ENCODE measurements around the gene MARK2. TPM values are rescaled to one million over a fixed set of nuclear protein-coding genes. Genes with fewer than 3 reads are reported as not detected.

Gene MARK2
- total RNA-seq, 1 experiment from 2014 or later = 39.8 TPM

DNA sequence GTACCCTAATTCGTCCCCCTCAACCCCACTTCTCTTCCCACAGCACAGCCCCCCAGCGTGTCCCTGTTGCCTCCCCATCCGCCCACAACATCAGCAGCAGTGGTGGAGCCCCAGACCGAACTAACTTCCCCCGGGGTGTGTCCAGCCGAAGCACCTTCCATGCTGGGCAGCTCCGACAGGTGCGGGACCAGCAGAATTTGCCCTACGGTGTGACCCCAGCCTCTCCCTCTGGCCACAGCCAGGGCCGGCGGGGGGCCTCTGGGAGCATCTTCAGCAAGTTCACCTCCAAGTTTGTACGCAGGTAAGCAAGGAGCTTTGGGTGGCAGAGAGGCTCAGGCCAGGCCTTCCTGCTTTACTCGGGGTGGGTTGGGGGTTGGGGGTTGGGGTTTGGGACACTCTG is 65.8 kb downstream of the MARK2 start:
- Histone ChIP-seq H2AFZ (ENCODE audit: low read depth, low read length, poor library complexity, severe bottlenecking) (no peak overlapping the region), H3K9me3 (ENCODE audit: control insufficient read depth in 1 of 2, insufficient read depth in 1 of 2, low read depth in 1 of 2, low read length in 2 of 2) (no peaks in the 10 kb centered on the region), H3K27ac (ENCODE audit: low read depth, low read length) (no peak overlapping the region), H3K79me2 (ENCODE audit: insufficient read depth, low read length) (no peaks in the 10 kb centered on the region), H3K4me2 (ENCODE audit: low read length) (no peak overlapping the region), H3K4me1 (ENCODE audit: control insufficient read depth in 1 of 2, insufficient read depth in 2 of 2, low read length in 2 of 2) (no peaks in the 10 kb centered on the region), H3K4me3 (replicated peaks in 1 of 2; ENCODE audit: low read depth in 1 of 2, low read length in 2 of 2) (no peak overlapping the region), H3K27me3 (ENCODE audit: insufficient read depth, low read length) (no peaks in the 10 kb centered on the region), H3K9me2 (ENCODE audit: insufficient read depth) (no peaks in the 10 kb centered on the region), H4K20me1 (ENCODE audit: insufficient read depth) (no peaks in the 10 kb centered on the region), H3K36me3 (ENCODE audit: control insufficient read depth in 1 of 2, insufficient read depth in 2 of 2, low read length in 2 of 2) (peaks cover 11 to 25% of the 10 kb centered on the region in 2 experiments), H3K9ac (ENCODE audit: low read length) (no peak overlapping the region)
- DNase-seq (ENCODE audit: low read depth, low spot score) = no peak
- no TSS peak for BruUV-seq (replicated peaks)
- ATAC-seq = no peak
- ChIA-PET CTCF (no interaction called here), RAD21 (ENCODE audit: low non-redundant PET in 1 of 2, low total read pairs in 2 of 2, uncharacterized antibody in 2 of 2, unreplicated experiment in 2 of 2) (no interaction called here), POLR2A (no interaction called here)
- TF ChIP-seq, protein P1, sequence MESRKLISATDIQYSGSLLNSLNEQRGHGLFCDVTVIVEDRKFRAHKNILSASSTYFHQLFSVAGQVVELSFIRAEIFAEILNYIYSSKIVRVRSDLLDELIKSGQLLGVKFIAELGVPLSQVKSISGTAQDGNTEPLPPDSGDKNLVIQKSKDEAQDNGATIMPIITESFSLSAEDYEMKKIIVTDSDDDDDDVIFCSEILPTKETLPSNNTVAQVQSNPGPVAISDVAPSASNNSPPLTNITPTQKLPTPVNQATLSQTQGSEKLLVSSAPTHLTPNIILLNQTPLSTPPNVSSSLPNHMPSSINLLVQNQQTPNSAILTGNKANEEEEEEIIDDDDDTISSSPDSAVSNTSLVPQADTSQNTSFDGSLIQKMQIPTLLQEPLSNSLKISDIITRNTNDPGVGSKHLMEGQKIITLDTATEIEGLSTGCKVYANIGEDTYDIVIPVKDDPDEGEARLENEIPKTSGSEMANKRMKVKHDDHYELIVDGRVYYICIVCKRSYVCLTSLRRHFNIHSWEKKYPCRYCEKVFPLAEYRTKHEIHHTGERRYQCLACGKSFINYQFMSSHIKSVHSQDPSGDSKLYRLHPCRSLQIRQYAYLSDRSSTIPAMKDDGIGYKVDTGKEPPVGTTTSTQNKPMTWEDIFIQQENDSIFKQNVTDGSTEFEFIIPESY (IDR thresholded peaks at IDR 0.05; ENCODE audit: extremely low read depth, insufficient replicate concordance, low read length) = no peak
- TF ChIP-seq EZH2 (IDR thresholded peaks at IDR 0.05) (no peak), CBX3 (IDR thresholded peaks at IDR 0.05; ENCODE audit: low read depth) (no peak), YY1 (IDR thresholded peaks at IDR 0.05; ENCODE audit: extremely low read depth, insufficient replicate concordance, low read depth, low read length) (no peak), CEBPB (IDR thresholded peaks at IDR 0.05; ENCODE audit: low read depth) (no peak), SP1 (IDR thresholded peaks at IDR 0.05; ENCODE audit: low read depth) (no peak), ZNF274 (IDR thresholded peaks at IDR 0.05; ENCODE audit: low read depth, low read length) (no peak)
- intact Hi-C loops (cut with micrococcal nuclease) = no loop called here

DNA sequence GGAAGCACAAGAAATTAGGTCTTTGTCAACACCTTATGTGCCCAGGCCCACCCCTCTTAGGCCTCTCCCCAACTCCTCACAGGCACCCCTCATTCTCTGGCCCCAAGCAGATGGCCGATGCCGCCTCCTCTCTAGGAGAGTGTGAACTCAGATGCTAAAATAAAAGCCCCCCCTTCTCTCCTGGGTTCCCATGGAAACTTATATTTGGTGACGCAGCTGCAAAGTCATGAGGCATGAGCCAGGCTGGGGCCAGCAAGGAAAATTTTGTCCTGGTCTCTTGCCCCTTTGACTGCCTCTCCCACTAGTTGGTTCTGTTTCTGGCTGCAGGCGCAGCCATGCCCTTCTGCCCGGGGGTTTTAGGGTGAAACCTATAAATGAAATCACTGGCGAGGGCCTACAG is 66.3 kb downstream of the MARK2 start:
- TF ChIP-seq, protein P2, sequence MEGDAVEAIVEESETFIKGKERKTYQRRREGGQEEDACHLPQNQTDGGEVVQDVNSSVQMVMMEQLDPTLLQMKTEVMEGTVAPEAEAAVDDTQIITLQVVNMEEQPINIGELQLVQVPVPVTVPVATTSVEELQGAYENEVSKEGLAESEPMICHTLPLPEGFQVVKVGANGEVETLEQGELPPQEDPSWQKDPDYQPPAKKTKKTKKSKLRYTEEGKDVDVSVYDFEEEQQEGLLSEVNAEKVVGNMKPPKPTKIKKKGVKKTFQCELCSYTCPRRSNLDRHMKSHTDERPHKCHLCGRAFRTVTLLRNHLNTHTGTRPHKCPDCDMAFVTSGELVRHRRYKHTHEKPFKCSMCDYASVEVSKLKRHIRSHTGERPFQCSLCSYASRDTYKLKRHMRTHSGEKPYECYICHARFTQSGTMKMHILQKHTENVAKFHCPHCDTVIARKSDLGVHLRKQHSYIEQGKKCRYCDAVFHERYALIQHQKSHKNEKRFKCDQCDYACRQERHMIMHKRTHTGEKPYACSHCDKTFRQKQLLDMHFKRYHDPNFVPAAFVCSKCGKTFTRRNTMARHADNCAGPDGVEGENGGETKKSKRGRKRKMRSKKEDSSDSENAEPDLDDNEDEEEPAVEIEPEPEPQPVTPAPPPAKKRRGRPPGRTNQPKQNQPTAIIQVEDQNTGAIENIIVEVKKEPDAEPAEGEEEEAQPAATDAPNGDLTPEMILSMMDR (IDR thresholded peaks at IDR 0.05 in 2 of 3, conservative IDR thresholded peaks at IDR 0.05 in 1 of 3; ENCODE audit: borderline replicate concordance in 1 of 3, insufficient read depth in 1 of 3, low read depth in 2 of 3, low read length in 2 of 3) = no peak
- no peak for TF ChIP-seq EGR1 (IDR thresholded peaks at IDR 0.05; ENCODE audit: low read depth)
- Histone ChIP-seq H4K20me1 (ENCODE audit: insufficient read depth) (no peaks in the 10 kb centered on the region), H3K79me2 (ENCODE audit: insufficient read depth, low read length) (no peaks in the 10 kb centered on the region), H3K4me2 (ENCODE audit: low read length) (no peak overlapping the region), H3K9me3 (ENCODE audit: control insufficient read depth in 1 of 2, insufficient read depth in 1 of 2, low read depth in 1 of 2, low read length in 2 of 2) (no peaks in the 10 kb centered on the region), H3K4me3 (replicated peaks in 1 of 2; ENCODE audit: low read depth in 1 of 2, low read length in 2 of 2) (no peak overlapping the region), H3K9ac (ENCODE audit: low read length) (no peak overlapping the region), H2AFZ (ENCODE audit: low read depth, low read length, poor library complexity, severe bottlenecking) (no peak overlapping the region), H3K36me3 (ENCODE audit: control insufficient read depth in 1 of 2, insufficient read depth in 2 of 2, low read length in 2 of 2) (peaks cover 11 to 25% of the 10 kb centered on the region in 2 experiments), H3K27me3 (ENCODE audit: insufficient read depth, low read length) (no peaks in the 10 kb centered on the region), H3K4me1 (ENCODE audit: control insufficient read depth in 1 of 2, insufficient read depth in 2 of 2, low read length in 2 of 2) (no peaks in the 10 kb centered on the region), H3K27ac (ENCODE audit: low read depth, low read length) (no peak overlapping the region), H3K9me2 (ENCODE audit: insufficient read depth) (no peaks in the 10 kb centered on the region)
- ATAC-seq = no peak
- CTCF ChIA-PET = no interaction called here
- intact Hi-C loops (cut with micrococcal nuclease) = no loop called here
- POLR2A ChIA-PET = no interaction called here
- no peak for DNase-seq (ENCODE audit: low read depth, low spot score)
- RAD21 ChIA-PET (ENCODE audit: low non-redundant PET in 1 of 2, low total read pairs in 2 of 2, uncharacterized antibody in 2 of 2, unreplicated experiment in 2 of 2) = no interaction called here
- BruUV-seq (replicated peaks) = no TSS peak
